K562 (cell line): ENCODE measurements around the gene ATP6V0A1. TPM values are rescaled to one million over a fixed set of nuclear protein-coding genes. Genes with fewer than 3 reads are reported as not detected.

Experiments
- FOXM1 ChIP-seq, 2 experiments: fragments of 450-650 bp in 1 of 2; sonication (generic) in 1 of 2; formaldehyde crosslinking in 1 of 2; IDR thresholded peaks; 2 replicates each; pipeline versions ENCODE4 v1.6.1 to v1.9.0; 2017 to 2022; ENCODE audit warnings: low read depth in 2 of 2, mild to moderate bottlenecking in 2 of 2, missing genetic modification reagents in 1 of 2, moderate library complexity in 1 of 2
- GATA2 ChIP-seq: sonication (generic); formaldehyde crosslinking; IDR thresholded peaks from 2 replicates; pipeline ENCODE4 v1.4.0; 2020; ENCODE audit warnings: mild to moderate bottlenecking, missing genetic modification reagents
- NCOA4 ChIP-seq: fragments of 450-650 bp; IDR thresholded peaks from 2 replicates; pipeline ENCODE4 v1.6.1; 2018; ENCODE audit warnings: mild to moderate bottlenecking; ENCODE audit not compliant: partially characterized antibody
- RBBP5 ChIP-seq: fragments of 200-600 bp; sonication (generic); IDR thresholded peaks from 2 replicates; pipeline ENCODE4 v1.6.1; 2012; ENCODE audit warnings: borderline replicate concordance, mild to moderate bottlenecking, low read length, control low read depth, inconsistent platforms; ENCODE audit not compliant: insufficient read depth, poor library complexity, severe bottlenecking
- TAF9B ChIP-seq: fragments of 450-650 bp; IDR thresholded peaks from 2 replicates; pipeline ENCODE4 v1.6.1; 2018; ENCODE audit warnings: mild to moderate bottlenecking; ENCODE audit not compliant: partially characterized antibody
- ZBTB8A ChIP-seq: fragments of 450-650 bp; IDR thresholded peaks from 2 replicates; pipeline ENCODE4 v1.6.1; 2018; ENCODE audit warnings: mild to moderate bottlenecking, moderate library complexity; ENCODE audit not compliant: partially characterized antibody
- polyA plus RNA-seq, 8 experiments: library from polyadenylated mRNA; depleted of rRNA in 4 of 8; stranded (reverse) in 5 of 8; unstranded in 3 of 8; fragments of >200 nt; fragmentation: Nextera tagmentation in 2 of 8; fragmentation: Illumina TruSeq in 1 of 8; extraction: Ambion mirVana in 2 of 8; extraction: Trizol in 1 of 8; gene quantifications; 2 replicates each; pipeline versions ENCODE4 v1.2.1 to v1.2.3, GENCODE V29; 2011 to 2014; ENCODE audit warnings: inconsistent platforms in 1 of 8, missing spikeins in 1 of 8
- total RNA-seq, 7 experiments: library from RNA; depleted of rRNA in 6 of 7; stranded (reverse); fragments of >200 nt in 6 of 7; fragmentation: Illumina TruSeq in 2 of 7; extraction: Trizol in 2 of 7; gene quantifications; 2 replicates each; pipeline versions ENCODE4 v1.2.1 to v1.2.3, GENCODE V29; 2011 to 2021; ENCODE audit warnings: low replicate concordance in 1 of 7
- TF ChIP-seq, protein P1 (sequence below), 2 experiments: fragments of 450-650 bp in 1 of 2; sonication (generic) in 1 of 2; formaldehyde crosslinking in 1 of 2; IDR thresholded peaks; 2 replicates each; pipeline versions ENCODE4 v1.7.1 to v1.9.0; 2016 to 2022; ENCODE audit warnings: inconsistent platforms in 1 of 2, mild to moderate bottlenecking in 1 of 2, missing genetic modification reagents in 1 of 2
- TF ChIP-seq, protein P2 (sequence below): fragments of 150-350 bp; conservative IDR thresholded peaks from 2 replicates; pipeline ENCODE4 v1.6.1; 2014; ENCODE audit warnings: low read length

ATP6V0A1 gene
- total and polyA plus RNA-seq, 9 of the 15 experiments (the other 6 are each of a cell fraction or from before 2014, with no cell fraction given), result 11.8 to 158 (median 75.5) TPM

DNA sequence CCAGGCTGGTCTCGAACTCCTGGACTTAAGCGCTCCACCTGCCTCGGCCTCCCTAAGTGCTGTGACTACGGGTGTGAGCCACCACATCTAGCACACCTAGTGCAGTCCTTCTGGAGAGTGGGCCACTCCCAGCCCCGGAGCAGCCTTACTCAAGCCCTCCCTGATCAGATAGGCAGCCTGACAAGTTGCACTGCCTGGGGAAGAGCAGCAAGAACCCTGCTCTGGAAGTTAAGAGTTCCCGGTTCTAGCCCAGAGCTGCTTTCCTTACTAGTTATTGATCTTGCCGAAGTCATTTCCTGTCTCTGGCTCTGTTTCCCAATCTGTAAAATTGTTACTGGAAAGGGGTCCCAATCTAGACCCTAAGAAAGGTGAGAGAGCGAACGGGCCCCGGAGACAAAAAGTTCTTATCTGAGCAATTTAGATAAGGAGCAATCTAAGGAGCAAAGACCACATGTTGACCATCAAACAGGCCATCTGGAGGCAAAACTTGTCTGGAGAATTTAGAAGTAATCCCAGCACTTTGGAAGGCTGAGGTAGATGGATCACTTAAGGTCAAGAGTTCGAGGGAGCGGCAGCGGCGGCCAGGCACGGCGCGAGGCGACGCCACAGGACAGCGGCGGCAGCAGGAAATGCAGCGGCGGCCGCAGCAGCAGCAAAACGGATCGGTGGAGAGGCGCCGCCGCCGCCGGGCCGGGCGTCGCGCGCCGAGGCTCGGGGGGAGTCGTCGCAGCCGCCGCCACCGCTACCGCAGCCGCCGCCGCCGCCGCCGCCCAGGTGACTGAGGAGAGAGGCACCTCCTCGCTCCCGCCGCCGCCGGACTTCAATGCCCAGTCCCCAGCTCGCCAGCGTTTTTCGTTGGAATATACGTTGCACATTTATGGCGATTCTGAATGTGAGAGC lies 73.0 kb downstream of the ATP6V0A1 start (continued):
- TF ChIP-seq, protein P1, sequence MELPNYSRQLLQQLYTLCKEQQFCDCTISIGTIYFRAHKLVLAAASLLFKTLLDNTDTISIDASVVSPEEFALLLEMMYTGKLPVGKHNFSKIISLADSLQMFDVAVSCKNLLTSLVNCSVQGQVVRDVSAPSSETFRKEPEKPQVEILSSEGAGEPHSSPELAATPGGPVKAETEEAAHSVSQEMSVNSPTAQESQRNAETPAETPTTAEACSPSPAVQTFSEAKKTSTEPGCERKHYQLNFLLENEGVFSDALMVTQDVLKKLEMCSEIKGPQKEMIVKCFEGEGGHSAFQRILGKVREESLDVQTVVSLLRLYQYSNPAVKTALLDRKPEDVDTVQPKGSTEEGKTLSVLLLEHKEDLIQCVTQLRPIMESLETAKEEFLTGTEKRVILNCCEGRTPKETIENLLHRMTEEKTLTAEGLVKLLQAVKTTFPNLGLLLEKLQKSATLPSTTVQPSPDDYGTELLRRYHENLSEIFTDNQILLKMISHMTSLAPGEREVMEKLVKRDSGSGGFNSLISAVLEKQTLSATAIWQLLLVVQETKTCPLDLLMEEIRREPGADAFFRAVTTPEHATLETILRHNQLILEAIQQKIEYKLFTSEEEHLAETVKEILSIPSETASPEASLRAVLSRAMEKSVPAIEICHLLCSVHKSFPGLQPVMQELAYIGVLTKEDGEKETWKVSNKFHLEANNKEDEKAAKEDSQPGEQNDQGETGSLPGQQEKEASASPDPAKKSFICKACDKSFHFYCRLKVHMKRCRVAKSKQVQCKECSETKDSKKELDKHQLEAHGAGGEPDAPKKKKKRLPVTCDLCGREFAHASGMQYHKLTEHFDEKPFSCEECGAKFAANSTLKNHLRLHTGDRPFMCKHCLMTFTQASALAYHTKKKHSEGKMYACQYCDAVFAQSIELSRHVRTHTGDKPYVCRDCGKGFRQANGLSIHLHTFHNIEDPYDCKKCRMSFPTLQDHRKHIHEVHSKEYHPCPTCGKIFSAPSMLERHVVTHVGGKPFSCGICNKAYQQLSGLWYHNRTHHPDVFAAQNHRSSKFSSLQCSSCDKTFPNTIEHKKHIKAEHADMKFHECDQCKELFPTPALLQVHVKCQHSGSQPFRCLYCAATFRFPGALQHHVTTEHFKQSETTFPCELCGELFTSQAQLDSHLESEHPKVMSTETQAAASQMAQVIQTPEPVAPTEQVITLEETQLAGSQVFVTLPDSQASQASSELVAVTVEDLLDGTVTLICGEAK (IDR thresholded peaks at IDR 0.05), result no peak
- TF ChIP-seq, protein P1 (CRISPR knock-in tag; IDR thresholded peaks at IDR 0.05), result no peak
- TF ChIP-seq FOXM1 (IDR thresholded peaks at IDR 0.05; ENCODE audit: low read depth), result peak; percentile 54; the same call in 1 of the 2 replicates
- TF ChIP-seq FOXM1 (CRISPR knock-in tag; IDR thresholded peaks at IDR 0.05; ENCODE audit: low read depth), result no peak
- no peak for TF ChIP-seq NCOA4
- TF ChIP-seq ZBTB8A, result no peak
- TF ChIP-seq, protein P2, sequence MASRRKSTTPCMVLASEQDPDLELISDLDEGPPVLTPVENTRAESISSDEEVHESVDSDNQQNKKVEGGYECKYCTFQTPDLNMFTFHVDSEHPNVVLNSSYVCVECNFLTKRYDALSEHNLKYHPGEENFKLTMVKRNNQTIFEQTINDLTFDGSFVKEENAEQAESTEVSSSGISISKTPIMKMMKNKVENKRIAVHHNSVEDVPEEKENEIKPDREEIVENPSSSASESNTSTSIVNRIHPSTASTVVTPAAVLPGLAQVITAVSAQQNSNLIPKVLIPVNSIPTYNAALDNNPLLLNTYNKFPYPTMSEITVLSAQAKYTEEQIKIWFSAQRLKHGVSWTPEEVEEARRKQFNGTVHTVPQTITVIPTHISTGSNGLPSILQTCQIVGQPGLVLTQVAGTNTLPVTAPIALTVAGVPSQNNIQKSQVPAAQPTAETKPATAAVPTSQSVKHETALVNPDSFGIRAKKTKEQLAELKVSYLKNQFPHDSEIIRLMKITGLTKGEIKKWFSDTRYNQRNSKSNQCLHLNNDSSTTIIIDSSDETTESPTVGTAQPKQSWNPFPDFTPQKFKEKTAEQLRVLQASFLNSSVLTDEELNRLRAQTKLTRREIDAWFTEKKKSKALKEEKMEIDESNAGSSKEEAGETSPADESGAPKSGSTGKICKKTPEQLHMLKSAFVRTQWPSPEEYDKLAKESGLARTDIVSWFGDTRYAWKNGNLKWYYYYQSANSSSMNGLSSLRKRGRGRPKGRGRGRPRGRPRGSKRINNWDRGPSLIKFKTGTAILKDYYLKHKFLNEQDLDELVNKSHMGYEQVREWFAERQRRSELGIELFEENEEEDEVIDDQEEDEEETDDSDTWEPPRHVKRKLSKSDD, result no peak
- TF ChIP-seq RBBP5, result peak; percentile 57
- TF ChIP-seq TAF9B, result no peak
- peak; percentile 39; the same call in 1 of the 2 replicates for TF ChIP-seq GATA2 (CRISPR knock-in tag)
